DND-41 (cell line): ENCODE data around the gene MR1.

Source experiments
- CTCF ChIP-seq: IDR thresholded peaks from 2 replicates; pipeline ENCODE4 v1.5.1; 2012; ENCODE audit warnings: borderline replicate concordance, low read length, moderate library complexity, mild to moderate bottlenecking; ENCODE audit not compliant: poor library complexity, severe bottlenecking; ENCODE audit errors: extremely low read depth
- EZH2 ChIP-seq: IDR thresholded peaks from 3 replicates; pipeline ENCODE4 v1.6.1; 2012; ENCODE audit warnings: borderline replicate concordance, low read depth, mild to moderate bottlenecking, moderate library complexity, low read length, inconsistent platforms; ENCODE audit not compliant: severe bottlenecking

- TF ChIP-seq CTCF, result no peak
- no peak for TF ChIP-seq EZH2
These were observed 19.1 kb upstream of the MR1 start for GRCh38 chr1:181014477-181015250.
